Raji (cell line): ENCODE measurements around the gene STT3A.

Source experiments
- POLR2A ChIP-seq: IDR thresholded peaks from 2 replicates; pipeline ENCODE4 v1.6.1; 2011; ENCODE audit warnings: low read depth, low read length, control low read depth; ENCODE audit not compliant: insufficient read depth

The STT3A gene

DNA sequence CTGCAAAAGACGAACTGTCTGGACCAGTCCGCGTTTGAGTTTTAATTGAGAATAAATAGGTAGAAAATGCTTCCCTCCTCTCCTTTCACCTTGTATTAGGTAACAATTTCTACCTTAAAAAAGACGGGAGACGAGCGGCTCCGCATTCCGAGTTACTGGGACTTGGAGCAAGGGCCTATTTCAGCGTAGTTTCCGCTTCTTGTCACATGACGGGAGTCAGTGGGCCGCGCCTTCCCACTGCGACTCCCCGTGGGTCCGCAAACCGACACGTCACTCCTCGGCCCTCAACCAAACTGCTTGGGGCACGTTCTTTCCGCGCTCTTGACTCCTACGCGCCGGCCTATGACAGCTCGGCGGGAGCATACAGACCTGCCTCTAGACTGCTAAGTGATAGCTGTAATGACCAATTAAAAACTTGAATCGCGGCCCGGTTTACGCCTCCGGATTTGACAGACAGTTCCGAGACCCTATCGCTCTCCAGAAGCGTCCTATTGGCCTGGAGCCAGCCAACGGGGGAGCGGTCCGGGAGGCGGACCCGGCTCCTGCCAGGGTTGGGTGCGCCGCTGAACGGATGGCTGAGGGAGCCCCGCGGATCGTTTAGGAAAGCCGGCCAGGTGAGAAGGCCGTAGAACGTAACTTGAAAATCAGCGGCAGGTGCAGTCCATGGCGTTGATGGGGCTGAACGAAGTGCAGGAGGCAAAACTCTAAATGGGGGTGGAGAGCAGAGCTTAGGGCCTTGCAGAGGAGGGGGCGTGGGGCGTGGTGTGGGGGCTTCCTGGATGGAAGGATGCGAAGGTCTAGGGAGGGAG, at the start of gene STT3A:
TSS of gene STT3A (plus strand) at position 548 of the 809 bp plus-strand sequence. CDS start 3,064 bp downstream, outside the sequence.
- TF ChIP-seq POLR2A, result peak; percentile 90

DNA sequence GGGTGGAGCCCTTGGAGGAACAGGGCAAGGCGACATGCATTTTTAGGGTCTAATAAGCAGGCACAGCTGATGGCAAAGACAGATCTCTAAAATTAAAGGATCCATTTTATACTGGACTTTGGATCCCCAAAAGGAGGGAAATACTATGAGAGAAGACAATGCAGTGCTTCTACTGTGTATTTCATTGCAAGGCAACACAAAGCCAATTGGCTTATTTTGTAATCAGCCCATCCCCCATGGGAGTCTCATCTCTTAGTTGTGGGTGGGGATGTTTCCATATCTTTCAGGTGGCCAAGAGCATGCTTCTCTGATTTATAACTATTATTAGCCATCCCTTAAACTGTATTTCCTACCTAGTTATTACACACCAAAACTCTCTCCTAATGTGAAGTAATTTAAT, 41.9 kb upstream of the STT3A start:
- TF ChIP-seq POLR2A, result no peak

DNA sequence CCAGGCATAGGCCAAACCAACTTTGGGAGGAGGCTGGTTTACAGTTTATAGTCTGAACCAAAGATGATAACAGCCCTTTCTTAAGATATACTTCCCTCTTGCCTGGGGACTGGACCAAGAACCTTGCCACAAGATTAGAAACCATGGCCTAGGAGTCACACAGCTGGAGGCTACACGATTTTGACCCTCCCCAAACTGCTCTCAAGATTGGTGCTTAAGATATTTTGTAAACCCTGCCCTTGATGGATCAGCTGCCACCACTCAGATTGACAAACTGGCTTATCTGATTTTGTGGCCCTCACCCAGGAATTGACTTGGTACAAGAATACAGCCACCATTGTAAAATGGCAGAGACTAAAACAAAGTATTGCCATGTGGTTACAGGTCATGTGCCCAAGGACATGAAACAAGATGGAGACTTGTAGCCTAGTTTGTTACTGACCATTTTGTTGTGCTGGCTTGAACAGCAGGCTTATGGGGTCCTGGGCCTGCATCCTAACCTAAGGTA, 40.8 kb upstream of the STT3A start:
- TF ChIP-seq POLR2A, result no peak

DNA sequence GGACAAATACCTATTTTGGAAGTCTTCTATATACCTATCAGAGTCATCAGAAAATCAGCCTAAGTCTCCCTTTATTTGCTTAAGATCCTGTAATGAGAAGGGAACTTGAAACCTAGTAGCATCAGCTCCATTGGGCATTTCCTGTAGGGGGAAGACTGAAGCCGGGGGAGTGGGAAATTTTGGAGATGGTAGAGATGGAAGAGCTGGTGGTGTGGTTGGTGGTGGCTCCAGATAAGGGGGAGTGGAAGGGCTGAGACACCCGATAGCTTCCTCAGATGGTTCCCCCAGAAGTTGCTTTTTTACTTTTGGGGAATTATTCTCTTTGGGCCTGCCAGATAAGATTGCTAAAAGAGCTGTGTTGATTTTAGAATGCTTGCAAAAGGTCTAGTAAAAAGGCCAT, 39.7 kb upstream of the STT3A start:
- no peak for TF ChIP-seq POLR2A

DNA sequence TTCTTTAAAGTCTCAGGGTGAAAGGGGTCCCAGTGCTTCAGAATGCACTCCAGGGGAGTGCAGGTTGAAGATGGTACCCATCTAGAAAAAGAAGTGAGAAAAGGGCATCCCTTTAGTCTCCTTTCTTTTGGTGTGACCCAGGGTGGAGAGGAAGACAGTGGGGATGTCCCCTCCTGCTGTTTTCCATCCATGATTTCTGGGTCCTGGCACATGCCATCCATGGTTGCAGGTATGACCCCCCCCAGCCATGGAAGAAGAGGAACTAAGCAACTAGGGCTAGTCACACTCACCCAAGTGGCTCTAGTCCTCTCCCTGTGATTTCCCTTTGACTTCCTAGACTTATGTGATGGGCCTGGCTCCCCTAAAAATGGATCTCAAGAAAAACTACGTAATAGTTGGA, 39.3 kb upstream of the STT3A start:
- TF ChIP-seq POLR2A, result no peak

DNA sequence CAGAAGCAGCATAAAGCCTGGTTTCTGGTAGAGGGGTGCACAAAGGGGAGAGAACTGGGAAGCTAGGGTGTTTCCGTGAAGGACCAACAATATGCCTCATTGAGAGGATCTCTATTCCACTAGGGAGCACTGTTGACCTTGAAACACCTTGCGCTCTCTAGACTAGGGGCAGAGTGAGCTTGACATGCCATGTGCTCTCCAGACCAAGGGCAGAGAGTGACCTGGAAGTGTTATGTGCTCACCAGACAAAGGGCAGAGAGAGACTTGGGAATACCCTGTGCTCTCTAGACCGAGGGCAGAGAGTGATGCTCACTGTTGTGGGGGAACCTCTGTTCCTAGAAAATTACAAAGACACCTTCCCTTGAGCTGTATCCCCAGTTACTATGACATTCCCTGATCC, 38.6 kb upstream of the STT3A start:
- TF ChIP-seq POLR2A, result no peak

DNA sequence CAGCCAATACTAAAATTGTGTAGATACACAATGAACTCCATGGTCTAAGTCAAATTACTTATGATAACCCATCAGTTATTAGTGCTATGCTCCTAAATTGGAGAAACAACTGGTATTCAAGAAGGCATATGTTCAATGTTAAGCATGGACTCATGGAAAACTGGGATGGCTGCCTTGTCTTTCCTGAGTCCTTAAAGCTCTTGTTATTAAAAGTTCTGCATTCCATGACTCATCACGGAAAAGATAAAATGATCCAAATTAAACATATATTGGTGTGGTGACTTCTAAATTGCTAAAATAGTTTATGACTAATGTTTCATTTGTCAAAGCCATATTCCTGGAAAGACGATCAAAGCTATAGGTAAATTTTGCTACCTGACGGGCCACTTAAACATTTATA, 32.8 kb upstream of the STT3A start:
- TF ChIP-seq POLR2A, result no peak

DNA sequence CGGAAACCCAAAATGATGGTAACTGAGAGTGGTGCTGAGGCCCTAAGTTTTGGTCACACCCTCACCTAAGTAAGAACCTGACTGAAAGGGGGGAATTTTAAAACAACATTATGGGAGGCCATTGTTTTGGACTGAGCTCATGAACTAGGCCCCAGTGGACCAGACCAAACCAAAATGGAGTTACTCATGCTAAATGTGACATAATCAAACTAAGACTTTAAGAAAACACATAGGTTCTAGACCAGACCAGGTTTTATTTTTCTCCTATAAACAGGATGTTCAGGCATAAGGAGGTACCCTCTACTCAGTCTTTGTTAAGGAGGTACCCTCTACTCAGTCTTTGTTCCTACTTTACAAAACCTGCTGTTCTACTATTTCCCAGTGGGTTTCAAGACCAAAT, 30.7 kb upstream of the STT3A start:
- TF ChIP-seq POLR2A, result no peak

DNA sequence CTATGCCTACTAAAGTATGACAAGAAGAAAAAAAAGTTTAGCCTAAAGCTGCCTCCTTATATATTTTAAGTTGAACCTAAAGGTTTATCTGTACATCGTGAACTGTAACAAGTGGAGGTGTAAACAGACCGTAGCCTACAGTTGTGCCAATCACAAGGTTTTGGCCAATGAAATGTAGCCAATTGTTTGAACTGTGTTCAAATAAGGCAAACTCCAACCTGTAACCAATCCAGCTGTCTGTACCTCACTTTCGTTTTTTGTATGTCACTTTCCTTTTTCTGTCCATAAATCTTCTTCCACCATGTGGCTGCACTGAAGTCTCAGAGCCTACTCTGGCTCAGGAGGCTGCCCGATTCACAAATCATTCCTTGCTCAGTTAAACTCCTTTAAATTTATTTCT, 30.2 kb upstream of the STT3A start:
- no peak for TF ChIP-seq POLR2A

DNA sequence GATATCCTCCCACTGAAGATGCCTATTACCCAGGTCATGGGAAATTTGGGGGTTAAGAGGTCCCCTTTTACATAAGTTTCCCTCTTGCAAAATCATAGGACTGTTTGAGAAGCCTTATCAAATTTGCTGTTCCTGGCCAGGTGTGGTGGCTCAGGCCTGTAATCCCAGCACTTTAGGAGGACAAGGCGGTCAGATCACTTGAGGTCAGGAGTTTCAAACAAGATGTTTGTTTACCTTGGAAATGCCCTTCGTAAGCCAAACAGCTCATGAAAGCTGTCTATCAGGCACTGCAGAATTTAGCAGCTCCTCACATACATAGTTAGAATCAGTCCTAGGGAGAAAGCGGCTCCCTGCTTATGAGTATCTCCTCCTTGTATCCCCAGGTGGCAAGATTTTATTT, 28.3 kb upstream of the STT3A start:
- no peak for TF ChIP-seq POLR2A

DNA sequence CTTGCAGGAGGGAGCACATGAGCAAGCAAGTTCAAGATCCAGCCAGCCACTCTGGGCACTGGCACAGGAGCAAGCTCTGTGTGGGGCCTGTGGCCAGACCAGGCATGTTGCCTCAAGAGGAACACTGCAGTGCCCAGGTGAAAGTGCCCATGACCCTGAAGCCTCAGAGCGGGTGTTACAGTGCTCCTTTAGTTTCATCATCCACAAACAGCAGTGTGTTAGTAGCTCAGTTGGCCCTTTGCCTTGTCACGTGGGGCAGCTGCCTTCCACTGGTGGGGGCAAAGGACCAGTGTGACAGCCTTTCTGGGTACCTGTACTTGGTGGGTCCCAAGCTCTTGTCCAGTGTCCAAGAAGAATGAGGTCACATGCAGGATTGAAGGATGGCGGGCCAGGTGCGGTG, 26.4 kb upstream of the STT3A start:
- no peak for TF ChIP-seq POLR2A

DNA sequence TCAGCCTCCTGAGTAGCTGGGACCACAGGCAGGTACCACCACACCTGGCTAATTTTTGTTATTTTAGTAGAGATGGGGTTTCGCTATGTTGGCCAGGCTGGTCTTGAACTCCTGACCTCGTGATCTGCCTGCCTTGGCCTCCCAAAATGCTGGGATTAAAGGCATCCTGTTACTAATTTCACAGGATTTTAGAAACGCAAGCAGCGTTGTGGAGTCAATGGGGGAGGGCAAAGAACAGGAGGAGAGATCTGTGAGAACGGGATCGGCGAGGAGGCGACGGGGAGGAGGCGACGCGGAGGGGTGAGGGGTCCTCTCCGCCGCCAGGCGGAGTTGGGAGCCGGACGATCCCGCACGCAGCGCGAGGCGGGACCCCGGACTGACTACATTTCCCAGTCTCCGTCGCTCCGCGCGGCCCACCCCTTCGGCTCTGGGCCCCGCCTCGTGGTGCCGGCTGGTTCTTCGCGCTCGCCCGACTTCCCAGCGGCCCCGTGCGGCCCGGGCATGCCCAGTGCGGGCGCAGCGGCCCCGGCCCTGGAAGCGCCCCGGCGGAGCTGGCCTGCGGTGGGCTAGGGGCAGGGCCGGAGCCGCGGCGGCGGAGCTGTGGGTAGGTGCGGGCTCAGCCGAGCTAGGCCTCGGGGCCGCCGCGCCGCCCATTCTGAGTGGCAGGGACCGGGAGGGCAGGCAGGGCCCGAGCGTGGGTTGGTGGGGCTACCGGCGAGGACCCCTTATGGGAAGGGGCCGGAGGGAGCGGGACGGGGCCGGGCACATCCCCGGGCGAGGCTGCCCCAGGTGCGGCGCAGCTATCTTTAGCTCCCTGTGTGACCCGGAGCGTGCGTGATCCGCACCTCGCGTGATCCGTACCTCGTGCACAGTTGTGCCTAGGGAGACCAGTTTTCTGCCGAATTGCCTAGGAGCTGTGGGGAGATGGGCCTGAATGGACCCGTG, 23.4 kb upstream of the STT3A start, which contains the start of gene EI24:
TSS of gene EI24 (plus strand) at position 508 of the 945 bp plus-strand sequence. CDS start 3,051 bp downstream, outside the sequence.
- peak; percentile 75 for TF ChIP-seq POLR2A

DNA sequence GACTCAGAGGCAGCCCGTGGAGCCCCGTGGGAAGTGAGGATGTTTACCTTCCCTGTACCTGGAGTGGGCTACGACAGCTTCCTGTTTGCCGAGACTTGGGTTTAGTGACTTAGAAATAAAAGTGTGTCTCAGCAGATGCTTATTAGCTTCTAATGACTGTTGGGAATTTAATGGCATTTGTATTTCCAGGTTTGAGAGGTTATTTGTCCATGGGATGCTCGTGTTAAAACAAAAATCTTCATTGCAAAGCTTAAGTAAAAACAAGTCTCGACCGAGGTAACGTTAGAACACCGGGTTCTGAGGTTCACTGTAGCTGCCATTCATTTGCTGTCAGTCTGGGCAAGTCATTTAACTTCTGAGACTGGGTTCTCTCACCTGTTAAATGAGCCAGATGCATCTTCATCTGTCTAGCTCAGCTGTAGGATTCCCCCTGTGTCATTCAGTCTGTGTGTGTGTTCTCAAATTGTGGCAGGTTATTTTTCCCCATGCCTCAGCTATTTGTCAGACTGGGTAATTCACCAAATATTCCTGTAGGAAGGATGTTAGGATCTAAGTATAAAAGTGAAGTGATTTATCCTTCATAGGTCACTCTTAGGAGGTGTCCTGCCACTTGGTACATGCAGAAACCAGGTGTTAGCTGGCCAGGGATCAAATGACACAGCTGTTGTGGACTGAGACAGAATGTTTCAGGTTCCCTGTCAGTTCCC, 22.6 kb upstream of the STT3A start:
- TF ChIP-seq POLR2A, result no peak

DNA sequence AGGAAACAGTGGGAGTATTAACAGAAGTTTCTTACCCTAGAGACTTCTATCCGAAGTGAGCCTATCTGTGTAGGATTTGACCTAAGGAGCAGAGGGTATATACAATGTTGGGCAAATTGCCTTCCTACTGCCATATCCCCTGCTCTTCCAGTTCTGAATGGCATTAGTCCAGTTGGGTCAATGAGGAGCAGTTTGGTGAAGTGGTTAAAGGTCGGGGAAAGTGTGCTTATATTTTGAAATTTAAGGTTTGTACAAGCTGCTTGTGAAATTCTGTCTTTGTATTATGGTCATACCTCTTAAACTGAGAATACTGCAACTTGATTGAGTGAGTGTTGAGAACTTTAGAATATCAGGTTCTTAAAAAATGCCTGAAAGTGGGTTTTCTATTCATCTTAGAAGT, 21.7 kb upstream of the STT3A start:
- TF ChIP-seq POLR2A, result no peak

DNA sequence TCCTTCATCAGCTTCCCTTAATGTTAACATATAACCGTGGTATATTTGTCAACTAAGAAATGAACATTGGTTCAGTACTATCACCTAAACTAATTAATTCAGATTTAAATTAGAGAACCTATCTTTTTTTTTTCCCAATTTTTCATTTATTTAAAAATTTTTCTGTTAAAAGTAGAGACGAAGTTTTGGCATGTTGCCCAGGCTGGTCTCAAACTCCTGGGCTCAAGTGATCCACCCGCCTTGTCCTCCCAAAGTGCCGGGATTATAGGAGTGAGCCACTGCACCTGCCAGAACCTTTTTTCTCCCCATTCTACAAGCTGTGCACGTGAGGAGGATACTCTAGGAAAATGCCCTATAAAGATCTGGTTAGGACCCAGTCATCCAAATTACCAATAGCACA, 19.7 kb upstream of the STT3A start:
- TF ChIP-seq POLR2A, result no peak
